Measurements from ENCODE around the gene CYP4B1. TPM values are rescaled to one million over a fixed set of nuclear protein-coding genes. Genes with fewer than 3 reads are reported as not detected.

The CYP4B1 gene
- total RNA-seq, 1 experiment from 2014 or later = not detected

GRCh38 chr1:46806196-46807020, 7.6 kb downstream of the CYP4B1 start:
- Histone ChIP-seq H2AK5ac (ENCODE audit: insufficient read length, low read length) (no peak overlapping the region), H2AFZ (ENCODE audit: low read length) (no peak overlapping the region), H3K4me1 (ENCODE audit: insufficient read depth, low read length) (no peaks in the 10 kb centered on the region), H3K18ac (ENCODE audit: insufficient read length, low read depth, low read length) (no peak overlapping the region), H3K23ac (ENCODE audit: insufficient read length, low read depth, low read length) (no peak overlapping the region), H3K79me1 (ENCODE audit: insufficient read depth, low read depth, low read length, poor library complexity, severe bottlenecking) (no peaks in the 10 kb centered on the region), H3K9me3 (ENCODE audit: control insufficient read depth, low read depth, low read length) (no peaks in the 10 kb centered on the region), H3K79me2 (ENCODE audit: insufficient read depth, low read length) (no peaks in the 10 kb centered on the region), H4K91ac (ENCODE audit: insufficient read length, low read depth, low read length) (no peak overlapping the region), H2BK15ac (ENCODE audit: low read depth, low read length) (no peak overlapping the region), H2BK12ac (ENCODE audit: insufficient read length, low read depth, low read length) (no peak overlapping the region), H3K4ac (ENCODE audit: low read depth, low read length) (no peak overlapping the region), H3K14ac (ENCODE audit: insufficient read depth, low read length) (peak overlapping the region; percentile 12; the same call in 1 of the 2 replicates), H2BK20ac (ENCODE audit: low read depth, low read length, poor library complexity, severe bottlenecking) (no peak overlapping the region), H3K9ac (ENCODE audit: extremely low read depth, insufficient read length, low read length) (no peak overlapping the region), H3K56ac (ENCODE audit: insufficient read length, low read depth, low read length) (no peak overlapping the region), H3K27me3 (ENCODE audit: insufficient read depth, low read length) (no peaks in the 10 kb centered on the region), H4K5ac (ENCODE audit: insufficient read length, low read depth, low read length) (no peak overlapping the region), H4K8ac (replicated peaks; ENCODE audit: insufficient read length, low read depth, low read length) (no peak overlapping the region), H3K4me2 (ENCODE audit: insufficient read depth, insufficient read length, low read length) (no peak overlapping the region), H2BK5ac (ENCODE audit: insufficient read length, low read length) (no peak overlapping the region), H4K20me1 (ENCODE audit: control insufficient read depth, insufficient read depth, insufficient read length) (no peaks in the 10 kb centered on the region), H3K23me2 (ENCODE audit: insufficient read length, low read depth, low read length, poor library complexity, severe bottlenecking) (no peaks in the 10 kb centered on the region), H3T11ph (ENCODE audit: low read length) (no peak overlapping the region), H3K27ac (ENCODE audit: insufficient read length, low read depth, low read length) (no peak overlapping the region), H2BK120ac (ENCODE audit: low read depth, low read length, poor library complexity, severe bottlenecking) (no peak overlapping the region)
- Mint-ChIP-seq H3K27me3 (ENCODE audit: low read depth) (peaks cover 13% of the 10 kb centered on the region), H3K9me3 (peaks cover 2 to 4% of the 10 kb centered on the region in 2 experiments; a peak in 3 of 5 replicates), H3K4me3 (no peak overlapping the region), H3K27ac (no peak overlapping the region; a peak in 1 of 7 replicates), H3K4me1 (peaks cover 6 to 12% of the 10 kb centered on the region in 2 experiments), H3K36me3 (ENCODE audit: insufficient read depth in 1 of 3, low read depth in 3 of 3) (0 out of 7 replicates have a peak, but pooled peaks cover 0 to 3% (median 0%) of the 10 kb centered on the region in 3 experiments)
- no peak for DNase-seq
- no CpG with 5 or more reads among the region's 13 CpGs for WGBS (ENCODE audit: extremely low coverage, insufficient read length, low lambda C conversion rate)
- no peak for TF ChIP-seq CTCF (conservative IDR thresholded peaks at IDR 0.05)
